ENCODE results near the gene F2. TPM values are rescaled to one million over a fixed set of nuclear protein-coding genes. Genes with fewer than 3 reads are reported as not detected.
"Not testable (repeated sequence)": the region's sequence is repeated elsewhere in the genome, so short reads cannot be mapped to it uniquely, and the experiment has no call there.

The F2 gene
- total RNA-seq: not detected

GRCh38 chr11:46719048-46719542, at the start of gene F2:
F2 (plus strand) TSS chr11:46719213; CDS start chr11:46719236, 23 bp downstream.
- no peaks in the 10 kb centered on the region for H3K36me3 ChIP-seq
- 41 to 58% methylated on average over 7 of the region's 7 CpGs for WGBS, 2 donors
- no peaks in the 10 kb centered on the region for H3K27me3 ChIP-seq
- no peak within 1 kb of the TSS for H3K4me3 ChIP-seq
- H3K27ac ChIP-seq: no peak within 1 kb of the TSS
- no peak for TF ChIP-seq EP300 (IDR thresholded peaks at IDR 0.05)
- TF ChIP-seq POLR2A (IDR thresholded peaks at IDR 0.05): no peak
- no peak for TF ChIP-seq CTCF (IDR thresholded peaks at IDR 0.05)
- DNase-seq (ENCODE audit: low spot score in 2 of 2): no peak
- no peaks in the 10 kb centered on the region for H3K9me3 ChIP-seq
- H3K4me1 ChIP-seq: no peaks in the 10 kb centered on the region

GRCh38 chr11:46669711-46670139, 49.3 kb upstream of the F2 start:
- WGBS, 2 donors: 70 to 73% methylated on average over 3 of the region's 3 CpGs
- Histone ChIP-seq H3K4me1 (peaks cover 0 to 75% (median 25%) of the 10 kb centered on the region in 4 donors), H3K4me3 (no peak overlapping the region), H3K36me3 (peaks cover 2 to 94% (median 24%) of the 10 kb centered on the region in 3 donors), H3K27me3 (no peaks in the 10 kb centered on the region), H3K9me3 (no peaks in the 10 kb centered on the region), H3K27ac (peak overlapping the region in 2 of 4 donors; percentile 82 to 84)
- TF ChIP-seq POLR2A (IDR thresholded peaks at IDR 0.05) (no peak), EP300 (IDR thresholded peaks at IDR 0.05) (no peak), CTCF (IDR thresholded peaks at IDR 0.05) (peak in 1 of 5 experiments; percentile 9)
- no peak for DNase-seq (ENCODE audit: low spot score in 2 of 2)

- Histone ChIP-seq H3K27ac (peak overlapping the region in 3 of 4 donors; percentile 8 to 62 (median 18)), H3K4me1 (peaks cover 0 to 75% (median 33%) of the 10 kb centered on the region in 4 donors), H3K36me3 (peaks cover 2 to 86% (median 16%) of the 10 kb centered on the region in 3 donors)
- H3K4me3 ChIP-seq; H3K9me3 ChIP-seq; DNase-seq (ENCODE audit: low spot score in 2 of 2); H3K27me3 ChIP-seq: not testable (repeated sequence)
- WGBS, 2 donors: 89 to 91% methylated on average over 3 of the region's 3 CpGs
These were observed 48.5 kb upstream of the F2 start for GRCh38 chr11:46670521-46670920.

GRCh38 chr11:46671958-46672315, 47.1 kb upstream of the F2 start:
- Histone ChIP-seq H3K27ac (peak overlapping the region in 2 of 4 donors; percentile 43 to 87), H3K9me3 (no peaks in the 10 kb centered on the region), H3K4me1 (peaks cover 3 to 75% (median 39%) of the 10 kb centered on the region in 4 donors), H3K27me3 (no peaks in the 10 kb centered on the region), H3K4me3 (no peak overlapping the region), H3K36me3 (peaks cover 2 to 81% (median 14%) of the 10 kb centered on the region in 3 donors)
- 87 to 89% methylated on average over 10 of the region's 10 CpGs for WGBS, 2 donors
- DNase-seq (ENCODE audit: low spot score in 2 of 2): no peak
- TF ChIP-seq POLR2A (IDR thresholded peaks at IDR 0.05) (no peak), EP300 (IDR thresholded peaks at IDR 0.05) (no peak), CTCF (IDR thresholded peaks at IDR 0.05) (no peak)

- no peak for TF ChIP-seq EP300 (IDR thresholded peaks at IDR 0.05)
- H3K9me3 ChIP-seq: no peaks in the 10 kb centered on the region
- no peak for DNase-seq (ENCODE audit: low spot score in 2 of 2)
- 66 to 70% methylated on average over 7 of the region's 7 CpGs for WGBS, 2 donors
- H3K36me3 ChIP-seq: peaks cover 2 to 81% (median 14%) of the 10 kb centered on the region in 3 donors
- no peaks in the 10 kb centered on the region for H3K27me3 ChIP-seq
- H3K4me1 ChIP-seq: peaks cover 3 to 75% (median 37%) of the 10 kb centered on the region in 4 donors
- H3K4me3 ChIP-seq: no peak overlapping the region
- peak overlapping the region in 2 of 4 donors; percentile 43 to 87 for H3K27ac ChIP-seq
These were observed 46.6 kb upstream of the F2 start for GRCh38 chr11:46672381-46672839.

- no peak overlapping the region for H3K4me3 ChIP-seq
- H3K9me3 ChIP-seq: no peaks in the 10 kb centered on the region
- peaks cover 3 to 67% (median 28%) of the 10 kb centered on the region in 4 donors for H3K4me1 ChIP-seq
- H3K27ac ChIP-seq: peak overlapping the region; percentile 59 to 87 (median 80)
- no peaks in the 10 kb centered on the region for H3K27me3 ChIP-seq
- peaks cover 2 to 81% (median 16%) of the 10 kb centered on the region in 3 donors for H3K36me3 ChIP-seq
- no peak for TF ChIP-seq CTCF (IDR thresholded peaks at IDR 0.05)
- TF ChIP-seq POLR2A (IDR thresholded peaks at IDR 0.05): no peak
- TF ChIP-seq EP300 (IDR thresholded peaks at IDR 0.05): no peak
- no peak for DNase-seq (ENCODE audit: low spot score in 2 of 2)
- WGBS, 2 donors: 77 to 81% methylated on average over 6 of the region's 6 CpGs
These were observed 45.1 kb upstream of the F2 start for GRCh38 chr11:46673713-46674462.

Measured in tibial nerve (tissue), 4 donors.